ENCODE data around the gene LIX1L.

GRCh38 chr1:145997718-145998023, 39.9 kb upstream of the LIX1L start:
- TF ChIP-seq CTCF (optimal IDR thresholded peaks at IDR 0.05 in 1 of 3, IDR thresholded peaks at IDR 0.05 in 1 of 3, conservative IDR thresholded peaks at IDR 0.05 in 1 of 3; ENCODE audit: extremely low read depth in 1 of 3, insufficient read depth in 2 of 3, low read length in 3 of 3) (no peak), EZH2 (IDR thresholded peaks at IDR 0.05; ENCODE audit: low read length) (no peak)
